Measurements from ENCODE around the gene RGP1.
A peak's percentile ranks its signal among the peaks of the same experiment; 100 is the strongest.

Gene RGP1

DNA sequence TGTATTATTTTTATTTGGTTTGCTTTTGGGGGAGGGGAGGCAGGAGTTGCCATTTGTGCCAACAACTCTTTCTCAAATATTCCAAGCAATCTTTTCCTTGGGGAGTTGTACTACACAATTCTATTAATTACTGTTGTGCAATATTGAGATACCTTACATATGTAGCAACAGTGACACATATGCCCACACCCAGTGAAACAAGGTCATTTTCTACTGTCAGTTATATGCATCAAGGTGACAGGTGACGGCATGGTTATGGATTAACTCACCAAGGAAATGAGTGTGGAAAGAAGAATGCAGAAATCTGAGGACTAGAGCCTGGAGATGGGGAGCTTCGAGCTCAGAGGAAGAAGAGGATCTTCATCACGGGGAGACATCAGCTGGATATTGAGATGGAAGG lies 22.9 kb downstream of the RGP1 start:
- DNase-seq (ENCODE audit: low read depth) = no peak

DNA sequence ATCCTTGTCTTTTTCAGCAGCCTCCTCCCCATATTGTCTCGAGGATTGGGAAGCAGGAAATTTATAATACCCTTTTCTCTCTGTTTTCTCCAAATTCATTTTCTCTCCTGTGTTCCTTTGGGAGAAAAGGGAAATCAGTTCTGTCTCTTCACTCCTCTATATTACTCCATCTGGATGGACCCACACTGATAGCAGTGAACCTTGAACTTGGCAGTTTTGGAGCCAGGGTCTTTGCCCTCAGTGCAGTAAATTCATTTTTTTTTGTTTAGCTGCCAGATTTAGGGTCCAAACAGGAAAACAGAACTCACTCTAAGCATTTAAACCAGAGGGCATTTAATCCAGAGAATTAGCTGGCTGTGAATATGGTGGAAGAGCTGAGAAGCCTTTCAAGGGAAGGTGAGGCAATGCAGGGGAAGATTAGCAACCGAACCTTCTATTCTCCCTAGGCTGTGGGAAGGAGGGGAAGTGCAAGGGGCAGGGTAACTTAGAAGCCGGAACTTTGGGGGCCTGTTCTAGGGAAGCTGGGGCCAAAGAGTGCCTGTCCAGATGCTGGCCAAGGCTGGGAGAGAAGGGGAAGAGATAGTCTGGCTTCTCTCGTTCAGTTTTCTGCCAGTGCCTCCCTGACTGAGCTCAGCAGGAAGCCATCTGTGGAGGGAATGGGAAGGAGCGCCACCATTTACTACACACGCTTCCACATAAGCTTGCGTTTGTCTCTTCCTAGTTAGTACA lies 26.0 kb downstream of the RGP1 start:
- DNase-seq (ENCODE audit: low read depth) = no peak

DNA sequence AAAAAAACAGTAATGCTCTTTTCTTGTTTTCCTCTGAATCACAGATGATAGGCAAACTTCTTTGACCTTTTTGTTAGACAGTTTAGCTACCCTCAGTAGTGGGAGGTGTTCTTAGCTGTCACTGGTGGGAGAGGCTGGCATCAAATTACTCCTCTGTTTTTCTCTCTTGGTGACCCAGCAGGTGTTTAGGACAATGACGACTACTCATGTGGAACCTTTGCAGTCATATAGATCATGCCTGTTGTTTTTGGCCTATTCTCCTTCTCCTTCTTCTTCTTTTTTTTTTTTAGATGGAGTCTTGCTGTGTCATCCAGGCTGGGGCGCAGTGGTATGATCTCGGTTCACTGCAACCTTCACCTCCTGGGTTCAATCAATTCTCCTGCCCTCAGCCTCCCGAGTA lies 26.9 kb downstream of the RGP1 start:
- DNase-seq (ENCODE audit: low read depth) = no peak

DNA sequence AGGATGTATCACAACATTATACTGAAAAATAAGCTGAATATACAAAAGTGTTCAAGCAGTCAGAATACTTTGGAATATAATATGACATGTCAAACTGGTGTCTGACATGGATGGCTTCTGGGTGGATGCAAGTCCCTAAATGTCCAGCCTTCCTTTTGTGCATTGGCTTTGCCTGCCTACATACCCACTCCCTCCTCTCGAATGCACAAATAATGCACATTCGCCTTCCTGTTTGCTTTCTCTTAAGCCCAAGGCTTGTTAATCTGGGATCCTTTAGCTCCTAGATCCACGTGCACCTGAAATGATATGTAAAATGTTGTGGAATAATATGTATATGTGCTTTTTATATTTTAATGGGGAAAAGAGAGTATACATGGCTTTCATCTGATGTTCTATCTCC lies 29.4 kb downstream of the RGP1 start:
- no peak for DNase-seq (ENCODE audit: low read depth)

DNA sequence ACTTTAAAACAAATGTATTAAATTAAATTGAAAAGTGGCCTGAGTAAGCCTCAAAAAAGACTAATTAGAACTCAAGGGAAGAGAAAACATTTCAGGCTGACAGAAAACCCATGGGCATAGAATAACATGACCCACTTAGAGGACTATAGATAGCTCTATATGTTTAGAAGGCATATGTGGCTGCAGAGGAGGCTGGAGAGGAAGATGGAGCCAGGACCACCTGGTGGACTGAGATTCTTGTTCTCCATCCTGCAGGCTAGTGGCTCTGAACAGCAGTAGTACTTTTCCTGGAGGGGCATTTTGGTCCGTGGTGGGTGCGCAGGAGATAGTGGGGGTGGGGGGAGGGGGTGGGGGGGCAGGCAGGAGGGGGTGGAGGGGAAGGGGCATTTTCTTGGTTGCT lies 32.0 kb downstream of the RGP1 start:
- DNase-seq (ENCODE audit: low read depth) = no peak

DNA sequence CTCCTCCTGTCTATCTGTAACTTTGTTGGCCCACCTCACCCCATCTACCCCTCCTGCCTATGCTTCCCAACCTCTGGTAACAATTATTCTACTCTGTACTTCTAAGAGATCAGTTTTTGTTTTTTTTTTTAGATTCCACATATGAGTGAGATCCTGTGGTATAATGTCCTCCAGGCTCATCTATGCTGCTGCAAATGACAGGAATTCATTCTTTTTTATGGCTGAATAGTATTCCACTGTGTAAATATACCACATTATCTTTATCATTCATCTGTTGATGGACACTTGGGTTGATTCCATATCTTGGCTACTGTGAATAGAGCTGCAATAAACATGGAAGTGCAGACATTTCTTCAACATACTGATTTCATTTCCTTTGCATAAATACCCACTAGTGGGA lies 34.3 kb downstream of the RGP1 start:
- DNase-seq (ENCODE audit: low read depth) = no peak

DNA sequence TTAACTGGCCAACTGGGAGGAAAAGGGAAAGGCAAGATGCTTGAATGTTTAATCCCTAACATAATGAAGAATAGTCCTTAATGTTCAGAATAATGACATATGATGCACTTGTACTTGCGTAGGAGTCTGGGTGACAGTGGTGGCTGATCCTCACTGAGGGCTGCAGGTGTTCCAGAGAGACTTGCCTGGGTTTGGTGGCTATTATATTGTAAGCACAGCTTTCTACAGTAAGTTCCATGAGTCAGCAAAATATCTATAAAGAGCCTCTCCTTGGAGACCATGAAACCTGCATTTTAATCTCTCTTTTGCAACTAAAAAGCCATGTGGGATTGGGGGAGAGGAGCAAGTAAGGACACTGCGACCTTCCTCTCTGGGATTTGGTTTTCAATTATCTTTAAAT lies 40.5 kb downstream of the RGP1 start:
- no peak for DNase-seq (ENCODE audit: low read depth)

DNA sequence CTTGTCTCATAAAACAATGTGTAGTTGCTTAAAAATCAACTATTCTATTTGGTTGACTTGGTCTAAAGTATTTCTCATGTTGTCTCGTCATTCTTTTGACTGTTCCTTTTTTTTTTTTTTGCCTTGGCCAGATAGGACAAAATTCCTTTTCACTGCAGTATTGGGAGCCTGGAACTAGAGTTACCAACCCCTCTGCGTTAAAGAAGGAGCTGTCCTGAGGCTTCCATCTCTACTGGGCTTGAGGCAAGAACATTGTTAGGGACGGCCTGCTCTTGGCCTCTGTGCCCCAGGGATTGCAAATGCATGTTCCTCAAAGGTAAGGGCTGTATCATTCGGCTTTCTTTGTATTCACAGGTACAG lies 40.9 kb downstream of the RGP1 start:
- DNase-seq (ENCODE audit: low read depth) = no peak

DNA sequence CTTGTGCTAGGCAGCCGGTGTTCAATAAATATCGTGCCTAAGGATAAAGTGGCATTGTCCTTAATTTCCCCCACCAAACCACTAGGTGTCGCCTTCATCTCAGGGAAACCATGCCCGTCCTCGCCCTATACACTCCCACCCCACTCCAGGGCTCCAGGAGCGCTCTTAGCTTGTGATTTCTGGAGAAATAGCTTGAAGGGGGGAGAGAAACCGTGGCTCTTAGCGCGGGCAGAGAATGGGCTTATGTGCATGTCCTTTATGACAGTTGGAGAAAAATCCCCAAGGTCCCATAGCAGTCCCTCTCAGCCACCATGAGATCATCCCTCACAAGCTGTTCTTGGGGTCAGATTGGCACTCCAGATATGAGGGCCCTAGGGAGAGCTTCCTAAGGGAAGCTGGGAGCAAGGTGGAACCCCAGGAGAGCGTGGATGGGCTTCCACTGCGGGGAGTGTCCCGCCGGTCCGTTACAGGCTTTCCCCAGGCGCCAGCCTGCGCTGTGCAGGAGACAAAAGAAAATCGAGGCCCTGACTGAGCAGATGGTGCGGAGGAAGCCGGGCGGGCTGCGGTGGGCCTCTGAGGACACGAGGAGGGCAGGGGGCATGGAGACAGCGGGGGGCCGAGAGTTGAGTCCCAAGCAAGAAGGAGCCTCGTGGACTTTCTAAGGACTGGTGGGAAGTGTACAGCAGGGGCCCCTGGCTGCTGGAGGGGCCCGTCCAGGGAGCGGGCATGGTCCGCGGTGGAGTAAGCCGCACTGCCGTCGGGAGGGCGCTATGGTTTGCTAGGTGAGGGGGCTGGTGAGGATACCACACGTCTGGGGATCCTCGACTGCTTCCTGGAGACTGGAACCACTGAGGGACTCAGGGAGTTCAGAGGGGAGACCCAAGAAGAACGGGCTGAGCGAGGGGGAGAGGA lies 41.6 kb downstream of the RGP1 start:
- DNase-seq (ENCODE audit: low read depth) = peak; percentile 86

DNA sequence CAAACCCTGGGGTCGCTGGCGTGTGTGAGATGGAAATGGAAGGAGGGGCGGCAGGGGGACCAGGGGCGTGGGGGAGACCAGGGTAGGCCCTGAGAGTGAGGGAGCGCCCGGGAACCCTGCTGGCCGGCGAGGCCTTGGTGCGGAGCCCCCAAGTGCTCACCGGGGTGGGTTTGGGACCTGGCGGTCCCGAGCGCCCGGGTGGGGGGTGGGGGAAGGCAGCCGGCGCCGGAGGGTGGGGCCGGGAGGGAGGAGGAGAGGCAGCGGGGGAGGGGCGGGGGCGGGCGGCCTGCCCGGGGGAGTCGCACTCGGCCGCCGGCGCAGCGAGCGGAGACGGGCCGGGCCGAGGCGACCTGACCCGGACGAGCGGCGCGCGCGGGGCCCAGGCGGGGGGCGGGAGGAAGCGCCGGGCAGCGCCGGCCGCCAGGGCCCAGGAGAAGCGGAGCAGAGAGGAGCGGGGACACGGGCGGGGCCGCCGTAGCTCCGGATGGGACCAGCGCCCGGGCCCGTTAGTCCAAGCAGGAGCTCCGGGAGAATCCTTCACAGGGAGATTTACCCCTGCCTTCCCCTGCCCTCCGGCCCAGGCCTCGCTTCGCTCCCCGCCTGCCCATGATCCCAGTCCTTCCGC lies 42.3 kb downstream of the RGP1 start, which contains the start of gene NPR2:
Gene NPR2, plus strand, starts transcription at position 295 of the 625 bp plus-strand sequence. CDS start 818 bp downstream, outside the sequence.
- DNase-seq (ENCODE audit: low read depth) = no peak

DNA sequence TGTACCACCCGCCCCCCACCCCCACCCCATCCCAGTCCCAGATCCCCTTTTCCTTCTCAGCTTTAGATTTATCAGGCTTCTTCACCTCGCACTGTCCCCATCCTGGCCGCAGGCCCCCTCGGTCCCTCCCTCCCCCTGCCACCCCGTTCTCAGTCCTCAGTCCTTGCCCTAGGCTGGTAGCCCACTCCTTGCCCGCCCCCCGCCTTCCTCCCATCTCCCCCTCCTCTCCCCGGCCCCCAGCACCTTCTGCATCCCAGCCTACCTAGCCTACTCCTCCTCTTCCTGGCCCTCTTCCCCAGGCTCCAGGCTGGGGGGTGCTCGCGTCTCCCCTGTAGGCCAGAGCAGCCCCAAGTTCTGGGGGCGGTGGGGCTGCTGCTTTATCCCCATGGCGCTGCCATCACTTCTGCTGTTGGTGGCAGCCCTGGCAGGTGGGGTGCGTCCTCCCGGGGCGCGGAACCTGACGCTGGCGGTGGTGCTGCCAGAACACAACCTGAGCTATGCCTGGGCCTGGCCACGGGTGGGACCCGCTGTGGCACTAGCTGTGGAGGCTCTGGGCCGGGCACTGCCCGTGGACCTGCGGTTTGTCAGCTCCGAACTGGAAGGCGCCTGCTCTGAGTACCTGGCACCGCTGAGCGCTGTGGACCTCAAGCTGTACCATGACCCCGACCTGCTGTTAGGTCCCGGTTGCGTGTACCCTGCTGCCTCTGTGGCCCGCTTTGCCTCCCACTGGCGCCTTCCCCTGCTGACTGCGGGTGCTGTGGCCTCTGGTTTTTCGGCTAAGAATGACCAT lies 43.1 kb downstream of the RGP1 start:
- no peak for DNase-seq (ENCODE audit: low read depth)

DNA sequence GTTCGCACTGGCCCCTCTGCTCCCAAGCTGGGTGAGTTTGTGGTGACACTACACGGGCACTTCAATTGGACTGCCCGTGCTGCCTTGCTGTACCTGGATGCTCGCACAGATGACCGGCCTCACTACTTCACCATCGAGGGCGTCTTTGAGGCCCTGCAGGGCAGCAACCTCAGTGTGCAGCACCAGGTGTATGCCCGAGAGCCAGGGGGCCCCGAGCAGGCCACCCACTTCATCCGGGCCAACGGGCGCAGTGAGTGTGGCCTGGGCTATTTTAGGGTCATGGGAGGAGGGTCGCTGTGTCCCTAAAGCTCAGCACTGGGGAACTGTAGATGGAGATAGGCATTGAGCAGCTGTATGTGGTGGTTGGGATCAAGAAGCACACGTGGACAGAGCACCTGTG lies 43.7 kb downstream of the RGP1 start:
- DNase-seq (ENCODE audit: low read depth) = no peak

DNA sequence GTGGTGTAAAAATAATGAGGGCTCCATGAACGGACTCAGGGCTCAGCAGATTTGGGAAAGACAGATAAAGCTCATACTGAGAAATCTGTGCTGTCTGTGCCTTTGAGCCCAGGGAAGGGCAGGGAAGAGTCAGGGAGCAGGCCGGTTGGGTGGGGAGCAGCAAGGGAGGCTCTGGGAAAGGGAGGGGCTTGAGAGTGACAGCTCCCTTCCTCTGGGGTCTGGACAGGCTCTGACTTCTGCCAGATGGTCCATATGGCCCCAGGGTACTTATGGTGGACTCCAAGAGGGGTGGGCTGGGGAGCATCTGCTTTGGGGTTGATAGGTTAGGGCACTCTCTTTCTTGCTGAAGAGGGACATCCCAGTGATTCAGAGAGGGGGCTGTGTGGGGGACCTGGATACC lies 44.4 kb downstream of the RGP1 start:
- DNase-seq (ENCODE audit: low read depth) = no peak

DNA sequence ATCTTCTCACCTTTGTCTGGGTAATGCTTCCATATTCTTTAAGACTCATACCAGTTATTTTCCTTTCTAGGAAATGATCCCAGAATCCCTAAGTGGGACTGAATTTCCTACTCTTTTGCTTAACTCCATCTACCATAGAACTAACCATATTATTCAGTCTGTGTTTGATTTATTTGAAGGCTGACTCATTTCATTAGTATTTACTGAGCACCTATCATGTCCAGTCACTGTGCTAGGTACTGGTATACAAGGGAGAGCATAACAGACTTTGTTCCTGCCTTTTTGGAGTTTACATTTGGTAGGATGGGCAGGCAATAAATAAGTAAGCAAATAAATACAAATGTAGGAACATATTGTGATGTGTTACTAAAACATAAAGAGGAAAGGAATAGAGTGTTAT lies 46.6 kb downstream of the RGP1 start:
- no peak for DNase-seq (ENCODE audit: low read depth)

DNA sequence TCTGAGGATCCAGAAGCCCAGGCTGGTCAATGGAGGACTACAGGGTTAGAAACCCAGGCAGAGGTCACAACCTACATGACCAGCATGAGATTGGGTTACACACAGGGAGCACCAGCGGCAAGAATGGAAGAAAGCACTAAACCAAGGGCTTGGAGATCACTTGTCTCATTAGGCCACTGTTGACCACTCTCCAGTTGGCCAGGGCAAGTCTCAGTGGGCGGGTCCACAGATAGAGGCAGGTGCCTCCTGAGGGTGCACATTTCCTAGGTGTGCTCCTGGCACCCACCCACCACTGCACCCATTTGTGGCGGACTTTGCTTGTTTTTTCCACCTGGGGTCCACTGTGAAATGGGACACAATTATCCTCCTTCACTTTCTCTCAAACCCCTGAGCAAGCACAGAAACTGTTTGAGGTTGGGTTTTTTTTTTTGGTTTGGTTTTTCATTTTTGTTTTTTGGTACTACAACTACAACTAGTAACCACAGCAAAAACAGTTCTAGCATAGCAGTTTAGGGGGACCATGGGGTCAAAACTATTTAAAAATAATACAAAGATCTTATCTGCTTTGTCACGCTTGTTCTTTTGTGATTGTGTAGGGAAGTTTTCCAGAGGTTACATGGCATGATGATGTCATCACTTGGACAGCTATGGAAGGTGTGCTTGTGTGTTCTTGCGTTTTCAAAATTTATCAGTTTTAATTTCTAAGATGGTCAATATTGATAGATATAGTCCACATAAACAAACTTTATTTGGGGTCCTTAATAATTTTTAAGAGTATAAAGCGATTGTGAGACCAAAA lies 48.4 kb downstream of the RGP1 start:
- no peak for DNase-seq (ENCODE audit: low read depth)

DNA sequence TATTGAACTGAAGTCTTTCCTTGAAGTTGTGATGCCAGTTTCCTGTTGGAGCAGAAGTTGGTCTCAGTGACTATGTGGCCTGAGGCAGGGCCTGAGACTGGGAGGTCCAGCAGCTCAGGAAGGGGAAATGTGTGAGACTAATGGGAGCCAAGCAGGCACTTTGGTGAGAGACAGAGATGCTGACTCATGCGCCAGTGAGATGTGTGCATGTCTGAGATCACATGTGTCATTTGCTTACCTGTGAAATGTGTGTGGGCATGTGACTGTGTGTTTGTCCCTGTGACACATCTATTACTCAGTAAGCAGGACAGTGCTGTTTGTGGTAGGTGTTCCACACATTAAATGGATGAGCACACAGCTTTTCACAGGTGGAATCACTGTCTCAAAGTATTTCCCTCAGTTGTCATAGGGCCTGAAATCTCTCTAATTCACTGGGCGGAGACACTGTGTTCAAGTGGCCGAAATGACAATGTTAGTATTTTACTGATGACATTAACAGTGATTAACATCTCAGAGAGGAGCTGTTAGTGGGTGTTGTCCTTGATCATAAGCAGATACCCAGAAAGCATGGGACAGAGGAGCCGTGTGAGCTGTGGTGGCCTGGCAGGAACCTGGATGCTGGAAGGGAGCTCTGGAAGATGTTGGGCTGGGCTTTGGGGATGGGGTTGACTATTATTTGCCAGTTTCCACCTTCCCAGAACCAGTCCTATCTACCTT lies 49.7 kb downstream of the RGP1 start:
- no peak for DNase-seq (ENCODE audit: low read depth)

DNA sequence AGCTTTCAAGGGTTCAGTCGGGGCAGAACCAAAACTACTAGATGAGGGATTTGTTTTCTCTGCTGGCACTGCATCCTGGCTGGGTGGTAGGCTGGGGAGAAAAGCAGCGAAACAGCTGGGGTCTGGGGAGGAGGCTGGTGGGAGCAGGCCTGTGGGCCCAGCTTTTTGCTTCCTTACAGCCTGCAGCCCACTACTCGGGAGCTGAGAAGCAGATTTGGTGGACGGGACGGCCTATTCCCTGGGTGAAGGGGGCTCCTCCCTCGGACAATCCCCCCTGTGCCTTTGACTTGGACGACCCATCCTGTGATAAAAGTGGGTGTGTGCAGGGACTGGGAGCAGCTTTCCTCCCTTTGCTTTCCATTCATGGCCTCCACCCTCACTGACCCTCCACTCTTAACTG lies 51.4 kb downstream of the RGP1 start:
- DNase-seq (ENCODE audit: low read depth) = no peak

DNA sequence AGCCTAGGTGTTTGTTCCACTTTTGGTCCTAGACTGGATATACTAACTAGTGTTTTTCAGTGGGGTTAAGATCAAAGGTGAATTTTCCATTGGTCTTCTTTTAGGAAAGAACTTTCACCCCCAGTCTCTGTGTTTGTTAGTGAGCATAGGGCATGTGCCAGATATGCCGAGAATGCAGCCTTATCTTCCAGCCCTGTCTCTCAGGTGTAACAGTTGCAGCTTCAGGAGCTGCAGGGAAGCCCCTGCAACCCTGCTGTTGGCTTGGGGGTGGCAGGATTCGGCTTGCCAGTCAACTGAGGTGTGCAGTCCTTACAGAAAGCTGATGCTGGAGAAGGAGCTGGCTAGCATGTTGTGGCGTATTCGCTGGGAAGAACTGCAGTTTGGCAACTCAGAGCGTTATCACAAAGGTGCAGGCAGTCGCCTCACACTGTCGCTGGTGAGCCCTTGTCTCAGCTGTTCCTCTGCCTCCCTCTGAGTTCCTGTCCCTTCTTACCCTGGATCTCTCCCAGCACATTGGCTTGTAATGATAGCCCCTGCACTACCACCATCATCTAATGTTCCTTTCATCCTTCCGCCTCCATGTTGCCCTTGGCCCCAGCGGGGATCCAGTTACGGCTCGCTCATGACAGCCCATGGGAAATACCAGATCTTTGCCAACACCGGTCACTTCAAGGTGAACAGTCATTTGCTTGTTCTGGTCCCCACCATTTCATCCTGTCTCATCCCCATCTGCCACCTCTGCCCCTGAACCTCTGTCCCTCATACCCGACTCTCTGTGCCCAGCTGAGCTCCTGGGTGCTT lies 52.4 kb downstream of the RGP1 start:
- DNase-seq (ENCODE audit: low read depth) = no peak

DNA sequence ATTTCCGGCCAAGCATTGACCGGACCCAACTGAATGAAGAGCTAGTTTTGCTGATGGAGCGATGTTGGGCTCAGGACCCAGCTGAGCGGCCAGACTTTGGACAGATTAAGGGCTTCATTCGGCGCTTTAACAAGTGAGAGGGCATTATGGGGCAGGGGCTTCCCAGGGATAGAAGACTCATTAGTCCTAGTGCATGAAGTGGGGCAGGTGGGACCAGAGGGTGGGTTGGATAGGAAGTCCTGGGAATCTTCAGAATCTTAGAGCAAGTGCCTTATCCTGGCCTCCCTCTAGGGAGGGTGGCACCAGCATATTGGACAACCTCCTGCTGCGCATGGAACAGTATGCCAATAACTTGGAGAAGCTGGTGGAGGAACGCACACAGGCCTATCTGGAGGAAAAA lies 57.0 kb downstream of the RGP1 start:
- DNase-seq (ENCODE audit: low read depth) = no peak
